Spleen (tissue), 11 donors: ENCODE data around the gene PCBD1. TPM values are rescaled to one million over a fixed set of nuclear protein-coding genes. Genes with fewer than 3 reads are reported as not detected.

Source experiments
- DNase-seq: peaks from one replicate; pipeline ENCODE4 v3.0.0-alpha.2; 2020
- H3K27ac ChIP-seq, 8 donors: fragments of 200-600 bp; sonication (generic) in 7 of 8; 1 replicate in 4 of 8; 2 replicates in 4 of 8; pipeline versions ENCODE4 v1.5.0 to v1.8.0; 2016 to 2021; ENCODE audit warnings: inconsistent platforms in 4 of 8, mild to moderate bottlenecking in 4 of 8, moderate library complexity in 1 of 8
- H3K27me3 ChIP-seq, 7 donors: fragments of 200-600 bp; sonication (generic) in 6 of 7; replicated peaks in 1 of 7; 1 replicate in 4 of 7; 2 replicates in 3 of 7; pipeline versions ENCODE4 v1.5.0 to v1.8.0; 2016 to 2021; ENCODE audit warnings: inconsistent platforms in 3 of 7, mild to moderate bottlenecking in 1 of 7
- H3K36me3 ChIP-seq, 6 donors: fragments of 200-600 bp; sonication (generic) in 5 of 6; 1 replicate in 4 of 6; 2 replicates in 2 of 6; pipeline versions ENCODE4 v1.5.0 to v1.8.0; 2016 to 2021; ENCODE audit warnings: inconsistent platforms in 2 of 6
- H3K4me1 ChIP-seq, 6 donors: fragments of 200-600 bp; sonication (generic) in 5 of 6; 1 replicate in 3 of 6; 2 replicates in 3 of 6; pipeline versions ENCODE4 v1.5.0 to v1.8.0; 2016 to 2021; ENCODE audit warnings: inconsistent platforms in 3 of 6
- H3K4me3 ChIP-seq, 8 donors: fragments of 200-600 bp; sonication (generic) in 7 of 8; 1 replicate in 4 of 8; 2 replicates in 4 of 8; pipeline versions ENCODE4 v1.5.0 to v1.8.0; 2016 to 2021; ENCODE audit warnings: inconsistent platforms in 4 of 8, mild to moderate bottlenecking in 4 of 8, moderate library complexity in 2 of 8
- H3K9me3 ChIP-seq, 8 donors: fragments of 200-600 bp; sonication (generic) in 7 of 8; 1 replicate in 4 of 8; 2 replicates in 4 of 8; pipeline versions ENCODE4 v1.5.0 to v1.8.0; 2016 to 2021; ENCODE audit warnings: inconsistent platforms in 4 of 8
- POLR2A ChIP-seq, 3 donors: fragments of 450-650 bp; IDR thresholded peaks; one replicate each; pipeline ENCODE4 v1.5.1; 2017; ENCODE audit warnings: antibody characterized with exemption in 3 of 3, mild to moderate bottlenecking in 1 of 3
- POLR2AphosphoS5 ChIP-seq, 3 donors: sonication (generic); formaldehyde crosslinking; IDR thresholded peaks; one replicate each; pipeline ENCODE4 v1.5.1; 2017; ENCODE audit warnings: antibody characterized with exemption in 3 of 3
- WGBS, 5 donors: extraction: QIAGEN DNeasy Blood & Tissue Kit in 3 of 5; methylation state at CpG; one replicate each; pipeline versions ENCODE4 v1.1.5 to v1.1.7; 2013 to 2018; 5-methylcytosine and 5-hydroxymethylcytosine counted together
- intact Hi-C: fragments of 100-400 bp; cut with DNase I; formaldehyde crosslinking; loops from one replicate; pipeline ENCODE4 v1.15.0; 2023; ENCODE audit warnings: low total_unique reads
- polyA plus RNA-seq, 3 donors: library from polyadenylated mRNA; stranded (reverse); fragments of 200-250 nt; gene quantifications; one replicate each; pipeline ENCODE4 v1.2.1, GENCODE V29; 2013
- total RNA-seq, 7 donors: library from RNA; depleted of rRNA in 3 of 7; stranded (reverse); fragments of >200 nt in 3 of 7; fragmentation: NEBNext Ultra II Directional in 4 of 7; extraction: Animal tissue kit (Norgen Biotek cat#: 25700) in 4 of 7; gene quantifications; one replicate each; pipeline versions ENCODE4 v1.1.0 to v1.2.1, GENCODE V29; 2016 to 2021
- TF ChIP-seq, protein P1 (sequence below), 11 experiments: fragments of 200-600 bp in 7 of 11; fragments of 450-650 bp in 4 of 11; sonication (generic) in 4 of 11; IDR thresholded peaks in 8 of 11; conservative IDR thresholded peaks in 3 of 11; 1 replicate in 7 of 11; 2 replicates in 4 of 11; pipeline versions ENCODE4 v1.4.0 to v1.8.0; 2016 to 2021; ENCODE audit warnings: antibody characterized with exemption in 11 of 11, inconsistent platforms in 4 of 11, mild to moderate bottlenecking in 1 of 11
- donor health status: healthy with polysubstance abuse.
- donor health status: DM: no; HTN: no; CAD: no; lungs with moderate emphysema.
- donor health status: DM: no; HTN: no; CAD: no.
- donor health status: Bipolar disorder and iron deficiency.
- donor health status: healthy.
- donor health status: DM: no; HTN: no; CAD: no.
- donor health status: DM: yes; HTN: yes; CAD: no.

The PCBD1 gene
- total and polyA plus RNA-seq, 10 donors = 24.5 to 45.6 (median 30.7) TPM

DNA sequence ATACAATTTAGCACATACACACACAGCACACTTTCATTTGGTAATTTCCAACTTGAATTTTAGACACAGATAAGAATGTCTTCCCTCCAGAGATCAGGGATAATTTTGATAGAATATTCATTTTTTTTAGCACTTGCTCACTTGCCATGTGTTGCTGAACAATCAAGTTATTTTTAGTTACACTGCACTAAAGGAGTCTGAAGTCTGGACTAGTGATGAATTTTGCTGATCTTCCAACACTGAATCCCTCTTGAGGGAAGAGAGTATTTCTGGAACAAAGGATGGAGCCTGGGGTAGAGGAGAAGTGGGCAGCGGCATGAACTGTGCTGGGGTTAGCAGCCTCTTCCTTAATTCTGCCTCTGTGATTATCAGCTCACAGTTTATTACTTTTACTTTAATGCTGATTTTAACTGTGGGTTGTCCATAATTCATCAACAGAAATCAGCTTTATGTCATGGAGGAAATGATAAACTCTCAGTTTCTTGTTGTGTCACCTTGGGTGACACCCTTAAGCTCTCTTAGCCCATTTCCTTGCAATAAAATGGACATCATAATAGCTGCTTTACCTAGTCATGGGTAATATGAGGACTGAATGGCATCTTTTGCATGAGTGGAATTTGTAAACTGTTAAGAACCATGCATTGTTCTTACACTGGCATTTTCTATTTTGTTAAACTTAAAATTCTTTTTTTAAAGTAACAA, 40.6 kb downstream of the PCBD1 start:
- H3K36me3 ChIP-seq = peaks cover 0 to 84% (median 24%) of the 10 kb centered on the region in 6 donors
- no peak overlapping the region for H3K4me3 ChIP-seq
- H3K4me1 ChIP-seq = no peaks in the 10 kb centered on the region
- WGBS, 5 donors = 77 to 95% (median 88%) methylated on average over 1 of the region's 1 CpG
- H3K27ac ChIP-seq = no peak overlapping the region
- no peaks in the 10 kb centered on the region for H3K27me3 ChIP-seq
- DNase-seq = no peak
- TF ChIP-seq, protein P1, sequence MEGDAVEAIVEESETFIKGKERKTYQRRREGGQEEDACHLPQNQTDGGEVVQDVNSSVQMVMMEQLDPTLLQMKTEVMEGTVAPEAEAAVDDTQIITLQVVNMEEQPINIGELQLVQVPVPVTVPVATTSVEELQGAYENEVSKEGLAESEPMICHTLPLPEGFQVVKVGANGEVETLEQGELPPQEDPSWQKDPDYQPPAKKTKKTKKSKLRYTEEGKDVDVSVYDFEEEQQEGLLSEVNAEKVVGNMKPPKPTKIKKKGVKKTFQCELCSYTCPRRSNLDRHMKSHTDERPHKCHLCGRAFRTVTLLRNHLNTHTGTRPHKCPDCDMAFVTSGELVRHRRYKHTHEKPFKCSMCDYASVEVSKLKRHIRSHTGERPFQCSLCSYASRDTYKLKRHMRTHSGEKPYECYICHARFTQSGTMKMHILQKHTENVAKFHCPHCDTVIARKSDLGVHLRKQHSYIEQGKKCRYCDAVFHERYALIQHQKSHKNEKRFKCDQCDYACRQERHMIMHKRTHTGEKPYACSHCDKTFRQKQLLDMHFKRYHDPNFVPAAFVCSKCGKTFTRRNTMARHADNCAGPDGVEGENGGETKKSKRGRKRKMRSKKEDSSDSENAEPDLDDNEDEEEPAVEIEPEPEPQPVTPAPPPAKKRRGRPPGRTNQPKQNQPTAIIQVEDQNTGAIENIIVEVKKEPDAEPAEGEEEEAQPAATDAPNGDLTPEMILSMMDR (IDR thresholded peaks at IDR 0.05 in 8 of 11, conservative IDR thresholded peaks at IDR 0.05 in 3 of 11) = no peak
- TF ChIP-seq POLR2AphosphoS5 (IDR thresholded peaks at IDR 0.05) (no peak), POLR2A (IDR thresholded peaks at IDR 0.05) (no peak)
- no peaks in the 10 kb centered on the region for H3K9me3 ChIP-seq
- intact Hi-C loops = no loop called here

DNA sequence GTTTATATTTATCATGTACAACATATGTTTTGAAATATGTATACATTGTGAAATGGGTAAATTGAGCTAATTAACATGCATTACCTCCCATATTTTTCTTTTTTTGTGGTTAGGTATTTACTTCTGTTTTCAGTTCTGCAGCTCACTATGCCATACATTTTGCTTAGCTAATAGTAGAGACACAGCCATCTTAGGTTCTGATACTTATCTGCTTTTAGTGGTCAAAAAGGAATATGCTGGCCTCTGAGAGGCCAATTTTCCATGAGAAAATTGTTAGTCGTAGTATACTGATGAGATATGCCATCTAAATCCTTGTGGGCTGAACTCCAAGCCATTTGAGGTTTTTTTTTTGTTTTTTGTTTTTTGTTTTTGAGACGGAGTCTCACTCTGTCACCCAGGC, 41.6 kb downstream of the PCBD1 start:
- no peak overlapping the region for H3K27ac ChIP-seq
- H3K27me3 ChIP-seq = no peaks in the 10 kb centered on the region
- no peaks in the 10 kb centered on the region for H3K4me1 ChIP-seq
- intact Hi-C loops = no loop called here
- no peaks in the 10 kb centered on the region for H3K9me3 ChIP-seq
- 81 to 93% (median 90%) methylated on average over 2 of the region's 2 CpGs for WGBS, 5 donors
- DNase-seq = no peak
- no peak overlapping the region for H3K4me3 ChIP-seq
- TF ChIP-seq POLR2AphosphoS5 (IDR thresholded peaks at IDR 0.05) = no peak
- TF ChIP-seq, protein P1 (IDR thresholded peaks at IDR 0.05 in 8 of 11, conservative IDR thresholded peaks at IDR 0.05 in 3 of 11) = no peak
- H3K36me3 ChIP-seq = peaks cover 0 to 82% (median 20%) of the 10 kb centered on the region in 6 donors

DNA sequence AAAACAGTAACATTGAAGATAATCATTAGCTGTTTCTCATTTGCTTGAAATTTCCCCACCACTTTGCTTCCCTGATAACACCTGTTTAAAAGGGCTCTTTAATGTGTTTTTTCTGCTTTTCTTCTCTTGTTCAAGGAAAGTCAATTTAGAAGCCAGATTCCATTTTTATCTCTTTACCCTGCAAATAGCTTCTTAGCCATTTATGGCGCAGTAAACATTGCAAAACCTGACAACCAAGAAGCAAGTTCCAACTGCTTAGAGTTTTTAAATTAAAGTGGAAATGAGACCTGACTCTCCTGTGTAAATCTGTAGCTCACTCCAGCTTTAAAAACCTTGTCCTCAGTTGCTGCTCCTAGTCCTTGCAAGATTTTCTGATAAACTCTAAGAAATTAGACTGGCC, 42.5 kb downstream of the PCBD1 start:
- DNase-seq = no peak
- WGBS, 5 donors = 89 to 100% (median 96%) methylated on average over 1 of the region's 1 CpG
- intact Hi-C loops = no loop called here

DNA sequence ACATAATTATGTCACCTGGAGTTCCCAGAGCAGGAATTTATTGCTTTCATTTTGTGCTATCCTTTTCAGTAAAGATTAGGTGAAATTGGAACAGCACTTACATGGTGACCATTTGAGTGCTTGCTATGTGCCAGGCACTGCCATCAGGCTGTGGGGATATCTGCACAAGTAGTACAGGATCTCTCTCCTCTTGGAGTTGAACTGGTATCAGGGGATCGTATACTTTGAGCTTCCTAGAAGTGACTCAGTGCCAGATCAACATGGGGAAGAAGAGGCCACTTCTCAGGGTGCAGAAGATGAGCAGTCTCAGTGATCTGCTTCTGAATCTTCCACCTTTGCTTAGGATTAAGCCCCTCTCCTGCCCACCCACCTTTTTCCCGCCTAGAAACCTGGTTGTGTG, 43.1 kb downstream of the PCBD1 start:
- Histone ChIP-seq H3K4me3 (no peak overlapping the region), H3K27ac (no peak overlapping the region), H3K36me3 (peaks cover 0 to 67% (median 13%) of the 10 kb centered on the region in 6 donors), H3K4me1 (no peaks in the 10 kb centered on the region), H3K27me3 (no peaks in the 10 kb centered on the region), H3K9me3 (no peaks in the 10 kb centered on the region)
- WGBS, 5 donors = 87 to 97% (median 92%) methylated on average over 2 of the region's 2 CpGs
- intact Hi-C loops = no loop called here
- TF ChIP-seq POLR2A (IDR thresholded peaks at IDR 0.05) = no peak
- no peak for TF ChIP-seq POLR2AphosphoS5 (IDR thresholded peaks at IDR 0.05)
- TF ChIP-seq, protein P1 (IDR thresholded peaks at IDR 0.05 in 8 of 11, conservative IDR thresholded peaks at IDR 0.05 in 3 of 11) = no peak
- DNase-seq = no peak

More for the DNA sequence above, 42.5 kb downstream of the PCBD1 start:
- Histone ChIP-seq H3K27ac (no peak overlapping the region), H3K4me1 (no peaks in the 10 kb centered on the region), H3K9me3 (no peaks in the 10 kb centered on the region), H3K36me3 (peaks cover 0 to 73% (median 13%) of the 10 kb centered on the region in 6 donors), H3K4me3 (no peak overlapping the region), H3K27me3 (no peaks in the 10 kb centered on the region)
- no peak for TF ChIP-seq POLR2AphosphoS5 (IDR thresholded peaks at IDR 0.05)
- TF ChIP-seq POLR2A (IDR thresholded peaks at IDR 0.05) = no peak
- TF ChIP-seq, protein P1 (IDR thresholded peaks at IDR 0.05 in 8 of 11, conservative IDR thresholded peaks at IDR 0.05 in 3 of 11) = no peak
